ENCODE data around the gene TEAD2.
"Not testable (repeated sequence)": the region's sequence is repeated elsewhere in the genome, so short reads cannot be mapped to it uniquely, and the experiment has no call there.

Gene TEAD2

GRCh38 chr19:49383599-49383998, 21.4 kb upstream of the TEAD2 start:
- DNase-seq: no peak

- DNase-seq: no peak
These were observed 20.4 kb upstream of the TEAD2 start for GRCh38 chr19:49382639-49383038.

DNA sequence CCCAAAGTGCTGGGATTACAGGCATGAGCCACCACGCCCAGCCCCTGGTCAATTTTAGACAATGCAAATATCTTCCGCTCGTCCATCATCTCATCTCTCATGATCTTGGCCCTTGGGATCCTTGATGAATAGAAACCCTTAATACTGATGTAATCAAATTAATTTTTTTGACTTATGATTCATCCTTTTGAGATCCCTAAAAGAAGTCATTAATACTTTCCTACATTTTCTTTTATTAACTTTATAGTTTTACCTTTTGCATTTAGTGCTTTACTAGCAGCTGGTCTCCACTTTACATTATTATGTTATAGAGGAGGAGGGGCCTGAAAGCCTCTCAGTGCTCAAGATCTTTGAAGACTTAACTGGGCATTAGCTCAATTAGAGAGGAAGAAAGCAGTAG, 18.2 kb upstream of the TEAD2 start:
- DNase-seq: no peak

GRCh38 chr19:49378512-49378911, 16.3 kb upstream of the TEAD2 start:
- no peak for DNase-seq

- no peak for DNase-seq
These were observed 12.6 kb upstream of the TEAD2 start for GRCh38 chr19:49374665-49375434.

DNA sequence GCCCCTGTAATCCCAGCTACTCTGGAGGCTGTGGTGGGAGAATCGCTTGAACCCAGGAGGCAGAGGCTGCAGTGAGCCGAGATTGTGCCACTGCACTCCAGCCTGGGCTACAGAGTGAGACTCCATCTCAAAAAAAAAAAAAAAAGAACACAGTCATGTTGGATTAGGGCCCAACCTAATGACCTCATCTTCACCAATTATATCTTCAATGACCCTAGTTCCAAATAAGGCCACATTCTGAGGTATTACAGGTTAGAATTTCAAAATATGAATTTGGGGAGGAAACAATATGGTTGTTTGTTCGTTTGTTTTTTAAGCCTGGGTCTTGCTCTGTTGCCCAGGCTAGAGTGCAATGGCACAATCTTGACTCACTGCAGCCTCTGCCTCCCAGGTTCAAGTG, 11.0 kb upstream of the TEAD2 start:
- DNase-seq: not testable (repeated sequence)

DNA sequence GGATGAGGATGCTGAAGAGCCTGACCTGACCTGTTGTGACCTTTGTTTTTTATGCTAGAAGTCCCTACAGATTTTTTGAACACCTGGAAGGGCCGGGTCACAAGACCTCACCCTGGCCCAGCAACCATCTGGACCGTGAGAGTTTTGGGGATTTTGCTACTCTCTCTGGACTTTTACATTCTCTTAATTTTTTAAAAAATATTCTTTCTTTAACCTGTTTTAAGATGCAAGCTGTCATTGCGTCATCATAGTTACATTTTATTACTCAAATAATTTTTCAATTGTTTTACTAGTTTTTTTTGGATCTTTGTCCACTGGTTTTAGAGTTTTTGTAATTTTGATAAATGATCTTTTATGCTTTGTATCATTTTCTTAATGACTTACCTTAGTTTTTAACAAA, 9.0 kb upstream of the TEAD2 start:
- DNase-seq: no peak

- no peak for DNase-seq
These were observed 6.6 kb upstream of the TEAD2 start for GRCh38 chr19:49368711-49369358.

DNA sequence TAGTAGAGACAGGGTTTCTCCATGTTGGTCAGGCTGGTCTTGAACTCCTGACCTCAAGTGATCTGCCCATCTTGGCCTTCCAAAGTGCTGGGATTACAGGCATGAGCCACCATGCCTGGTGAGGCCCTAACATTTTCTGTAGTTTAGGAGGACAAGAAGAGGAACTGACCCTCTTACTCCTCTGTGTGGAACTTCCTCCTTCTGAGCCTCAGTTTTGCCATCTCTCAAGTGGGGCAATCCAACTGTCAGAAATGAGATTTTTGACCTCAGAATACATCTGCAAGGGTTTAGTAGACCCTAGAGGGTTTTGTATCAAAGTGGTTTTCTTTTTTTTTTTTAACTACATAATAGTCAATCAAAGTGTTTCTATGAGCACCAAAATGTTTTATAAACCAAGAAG, 3.9 kb upstream of the TEAD2 start:
- DNase-seq: no peak

DNA sequence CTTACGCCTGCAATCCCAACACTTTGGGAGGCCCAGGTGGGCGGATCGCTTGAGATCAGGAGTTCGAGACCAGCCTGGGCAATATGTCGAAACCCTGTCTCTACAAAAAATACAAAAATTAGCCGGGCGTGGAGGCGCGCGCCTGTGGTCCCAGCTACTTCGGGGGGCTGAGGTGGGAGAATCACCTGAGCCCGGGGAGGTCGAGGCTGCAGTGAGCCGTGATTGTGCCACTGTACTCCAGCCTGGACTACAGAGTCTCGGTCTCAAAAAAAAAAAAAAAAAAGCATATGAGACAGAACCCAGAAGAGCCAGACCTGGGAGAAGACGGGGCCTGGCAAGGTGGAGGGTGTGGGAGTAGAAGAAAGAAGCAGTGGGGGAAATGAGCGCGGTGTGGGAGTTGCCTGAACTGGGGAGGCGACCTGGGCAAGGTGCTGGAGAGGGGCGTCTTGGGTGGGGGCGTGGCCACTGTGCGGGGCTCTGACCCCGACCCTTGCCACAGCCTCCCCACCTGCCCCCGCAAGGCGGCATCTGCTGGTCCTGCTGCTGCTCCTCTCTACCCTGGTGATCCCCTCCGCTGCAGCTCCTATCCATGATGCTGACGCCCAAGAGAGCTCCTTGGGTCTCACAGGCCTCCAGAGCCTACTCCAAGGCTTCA, 2.0 kb upstream of the TEAD2 start:
- no peak for DNase-seq

GRCh38 chr19:49363268-49364082, 1.3 kb upstream of the TEAD2 start, which contains the start of gene DKKL1:
Gene DKKL1 (plus strand): TSS chr19:49363877. CDS start chr19:49363999, 122 bp downstream.
- DNase-seq: peak; percentile 99

GRCh38 chr19:49362929-49363267, 682 bp upstream of the TEAD2 start:
- DNase-seq: peak; percentile 49

DNA sequence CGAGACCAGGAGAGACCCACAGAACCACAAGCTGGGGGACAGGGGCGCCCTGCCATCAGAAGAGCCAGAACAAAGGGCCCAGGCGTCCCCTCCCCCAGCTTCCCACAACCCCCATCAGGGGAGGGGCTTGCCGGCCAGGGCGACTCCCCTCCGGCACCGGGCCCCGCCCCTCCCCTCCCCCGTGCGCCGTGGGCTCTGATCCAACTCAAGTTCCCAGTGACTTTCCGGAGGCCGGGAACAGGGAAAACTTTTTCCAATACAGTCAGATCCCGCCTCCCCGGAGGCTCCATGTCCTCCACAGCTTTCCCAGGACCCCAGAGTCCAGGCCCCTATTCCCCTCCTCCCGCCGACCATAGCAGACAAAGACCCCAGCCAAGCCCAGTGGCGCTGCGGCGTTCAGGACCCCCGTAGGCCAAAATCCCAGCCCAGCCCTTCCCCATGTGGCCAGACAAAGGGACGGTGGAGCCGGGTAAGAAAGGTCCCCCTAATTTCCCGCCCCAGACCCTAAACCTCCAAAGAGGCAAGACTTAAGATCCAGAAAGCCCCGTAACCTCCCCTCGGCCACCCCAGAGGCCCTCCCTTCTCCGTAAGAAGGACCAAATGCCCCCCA, 673 bp downstream of the TEAD2 start:
- DNase-seq: peak; percentile 94

DNA sequence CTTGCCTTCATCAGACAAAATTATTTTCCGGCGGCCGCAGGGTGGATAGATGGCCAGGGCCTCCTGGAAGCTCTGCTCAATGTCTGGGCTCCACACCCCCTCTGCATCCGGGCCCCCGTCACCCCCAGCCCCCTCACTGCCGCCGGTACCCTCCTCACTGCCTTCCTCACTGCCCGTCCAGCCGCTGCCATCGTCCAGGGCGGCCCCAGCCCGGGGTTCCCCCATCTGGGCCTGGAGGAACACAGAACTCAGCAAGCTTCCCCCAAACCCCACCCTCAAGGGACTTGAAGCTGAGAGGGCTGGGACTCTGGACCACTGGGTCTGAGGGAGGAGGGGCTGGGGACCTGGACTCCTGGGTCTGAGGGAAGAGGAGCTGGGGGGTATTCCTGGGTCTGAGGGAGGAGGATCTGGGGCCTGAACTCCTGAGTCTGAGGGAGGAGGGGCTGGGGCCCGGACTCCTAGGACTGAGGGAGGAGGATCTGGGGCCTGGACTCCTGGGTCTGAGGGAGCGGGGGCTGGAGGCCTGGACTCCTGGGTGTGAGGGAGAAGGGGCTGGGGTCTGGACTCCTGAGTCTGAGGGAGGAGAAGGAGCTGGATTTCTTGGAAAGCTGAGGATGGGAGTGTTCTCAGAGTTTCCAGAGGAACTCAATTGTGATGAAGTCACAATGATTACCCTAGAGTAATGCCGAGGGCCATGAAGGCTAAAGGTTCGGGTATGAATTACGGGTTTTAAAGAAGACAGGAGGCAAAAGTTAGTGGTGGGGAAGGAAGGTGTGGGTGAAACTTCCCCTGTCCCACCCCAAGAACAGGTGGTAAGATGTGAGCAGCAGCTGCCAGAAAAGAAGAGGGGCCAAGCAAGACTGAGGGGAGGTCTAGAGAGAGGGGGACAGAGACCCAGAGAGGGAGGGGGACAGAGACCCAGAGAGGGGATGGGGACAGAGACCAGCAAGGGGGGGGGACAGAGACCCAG, 2.1 kb downstream of the TEAD2 start:
- DNase-seq: no peak

GRCh38 chr19:49357186-49357585, 5.0 kb downstream of the TEAD2 start:
- DNase-seq: no peak

- no peak for DNase-seq
These were observed 5.8 kb downstream of the TEAD2 start for GRCh38 chr19:49356382-49356781.

- peak; percentile 39 for DNase-seq
These were observed 6.3 kb downstream of the TEAD2 start for GRCh38 chr19:49355909-49356353.

GRCh38 chr19:49349567-49349966, 12.6 kb downstream of the TEAD2 start:
- no peak for DNase-seq

- DNase-seq: no peak
These were observed 13.7 kb downstream of the TEAD2 start for GRCh38 chr19:49348305-49349189.

DNA sequence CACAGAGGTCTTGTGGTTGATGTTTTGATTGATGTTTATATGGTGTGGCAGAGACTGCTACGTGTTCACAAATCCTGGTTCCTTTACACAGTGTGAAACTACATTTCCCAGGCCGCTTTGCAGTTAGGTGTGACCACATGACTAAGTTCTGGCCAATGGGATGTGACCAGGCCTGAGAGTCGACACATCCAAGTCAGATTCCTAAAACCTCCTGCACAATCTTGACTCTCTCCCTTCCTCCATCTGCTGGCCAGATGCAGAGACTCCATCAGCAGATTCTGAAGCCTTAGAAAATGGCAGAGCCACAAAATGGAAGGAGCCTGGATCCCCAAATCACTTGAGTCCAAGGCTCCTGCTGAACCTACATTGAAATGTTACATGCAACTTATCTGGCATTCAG, 14.4 kb downstream of the TEAD2 start:
- DNase-seq: peak; percentile 72

Data from fibroblast of skin of right quadriceps (primary cell).